WTC11 (cell line): Measurements from ENCODE around the gene ERC1.

Experiments
- CREB1 ChIP-seq: sonication (generic); formaldehyde crosslinking; IDR thresholded peaks from 2 replicates; pipeline ENCODE4 v1.8.0; 2023; ENCODE audit warnings: mild to moderate bottlenecking, missing genetic modification reagents
- CREM ChIP-seq: sonication (generic); formaldehyde crosslinking; IDR thresholded peaks from 2 replicates; pipeline ENCODE4 v1.8.1; 2022; ENCODE audit warnings: mild to moderate bottlenecking, missing genetic modification reagents, moderate library complexity
- ESRRA ChIP-seq: sonication (generic); formaldehyde crosslinking; IDR thresholded peaks from 2 replicates; pipeline ENCODE4 v1.8.1; 2022; ENCODE audit warnings: mild to moderate bottlenecking, missing genetic modification reagents, borderline replicate concordance
- ETV6 ChIP-seq: sonication (generic); formaldehyde crosslinking; IDR thresholded peaks from 2 replicates; pipeline ENCODE4 v1.8.1; 2022; ENCODE audit warnings: mild to moderate bottlenecking, missing genetic modification reagents
- IRF2 ChIP-seq: sonication (generic); formaldehyde crosslinking; IDR thresholded peaks from 2 replicates; pipeline ENCODE4 v1.8.0; 2022; ENCODE audit warnings: low read depth, missing genetic modification reagents, borderline replicate concordance
- TEAD1 ChIP-seq: sonication (generic); formaldehyde crosslinking; IDR thresholded peaks from 2 replicates; pipeline ENCODE4 v1.8.0; 2022; ENCODE audit warnings: mild to moderate bottlenecking, missing genetic modification reagents
- TF ChIP-seq, protein P1 (sequence below): fragments of 200-600 bp; IDR thresholded peaks from 2 replicates; pipeline ENCODE4 v1.8.0; 2022; ENCODE audit warnings: antibody characterized with exemption
- TF ChIP-seq, protein P2 (sequence below): sonication (generic); formaldehyde crosslinking; IDR thresholded peaks from 2 replicates; pipeline ENCODE4 v1.8.0; 2022; ENCODE audit warnings: mild to moderate bottlenecking, missing genetic modification reagents
- TF ChIP-seq, protein P3 (sequence below): sonication (generic); formaldehyde crosslinking; IDR thresholded peaks from 2 replicates; pipeline ENCODE4 v1.8.1; 2023; ENCODE audit warnings: mild to moderate bottlenecking, missing genetic modification reagents, borderline replicate concordance
- TF ChIP-seq, protein P4 (sequence below): sonication (generic); formaldehyde crosslinking; IDR thresholded peaks from 2 replicates; pipeline ENCODE4 v1.8.0; 2022; ENCODE audit warnings: mild to moderate bottlenecking, missing genetic modification reagents
- TF ChIP-seq, protein P5 (sequence below): sonication (generic); formaldehyde crosslinking; conservative IDR thresholded peaks from 2 replicates; pipeline ENCODE4 v1.8.1; 2022; ENCODE audit warnings: mild to moderate bottlenecking, missing genetic modification reagents
- TF ChIP-seq, protein P6 (sequence below): sonication (generic); formaldehyde crosslinking; IDR thresholded peaks from 2 replicates; pipeline ENCODE4 v1.8.1; 2023; ENCODE audit warnings: mild to moderate bottlenecking, missing genetic modification reagents, moderate library complexity

DNA sequence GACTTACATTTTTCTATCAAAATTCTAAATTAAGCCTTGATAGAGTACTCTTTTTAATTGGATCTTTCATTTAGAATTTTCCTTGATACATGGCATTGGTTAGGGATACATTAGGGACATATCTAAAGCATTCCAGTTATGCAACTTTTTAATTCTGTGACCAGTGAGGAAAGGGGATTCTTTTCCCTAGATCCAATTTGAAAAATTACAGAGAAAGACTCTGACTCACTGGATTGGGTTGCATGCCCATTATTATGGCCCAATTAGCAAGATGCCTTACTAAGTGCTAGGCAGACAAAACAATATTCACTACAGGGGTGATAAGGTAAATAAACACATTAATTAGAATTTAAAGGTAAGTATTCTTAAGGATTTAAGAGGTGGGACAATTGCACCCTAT lies 36.3 kb upstream of the ERC1 start:
- TF ChIP-seq, protein P1, sequence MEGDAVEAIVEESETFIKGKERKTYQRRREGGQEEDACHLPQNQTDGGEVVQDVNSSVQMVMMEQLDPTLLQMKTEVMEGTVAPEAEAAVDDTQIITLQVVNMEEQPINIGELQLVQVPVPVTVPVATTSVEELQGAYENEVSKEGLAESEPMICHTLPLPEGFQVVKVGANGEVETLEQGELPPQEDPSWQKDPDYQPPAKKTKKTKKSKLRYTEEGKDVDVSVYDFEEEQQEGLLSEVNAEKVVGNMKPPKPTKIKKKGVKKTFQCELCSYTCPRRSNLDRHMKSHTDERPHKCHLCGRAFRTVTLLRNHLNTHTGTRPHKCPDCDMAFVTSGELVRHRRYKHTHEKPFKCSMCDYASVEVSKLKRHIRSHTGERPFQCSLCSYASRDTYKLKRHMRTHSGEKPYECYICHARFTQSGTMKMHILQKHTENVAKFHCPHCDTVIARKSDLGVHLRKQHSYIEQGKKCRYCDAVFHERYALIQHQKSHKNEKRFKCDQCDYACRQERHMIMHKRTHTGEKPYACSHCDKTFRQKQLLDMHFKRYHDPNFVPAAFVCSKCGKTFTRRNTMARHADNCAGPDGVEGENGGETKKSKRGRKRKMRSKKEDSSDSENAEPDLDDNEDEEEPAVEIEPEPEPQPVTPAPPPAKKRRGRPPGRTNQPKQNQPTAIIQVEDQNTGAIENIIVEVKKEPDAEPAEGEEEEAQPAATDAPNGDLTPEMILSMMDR: no peak
- no peak for TF ChIP-seq CREB1 (CRISPR knock-in tag)
- TF ChIP-seq TEAD1: no peak
- no peak for TF ChIP-seq IRF2 (CRISPR knock-in tag)
- TF ChIP-seq, protein P2, sequence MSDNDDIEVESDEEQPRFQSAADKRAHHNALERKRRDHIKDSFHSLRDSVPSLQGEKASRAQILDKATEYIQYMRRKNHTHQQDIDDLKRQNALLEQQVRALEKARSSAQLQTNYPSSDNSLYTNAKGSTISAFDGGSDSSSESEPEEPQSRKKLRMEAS (CRISPR knock-in tag): no peak
- TF ChIP-seq, protein P3, sequence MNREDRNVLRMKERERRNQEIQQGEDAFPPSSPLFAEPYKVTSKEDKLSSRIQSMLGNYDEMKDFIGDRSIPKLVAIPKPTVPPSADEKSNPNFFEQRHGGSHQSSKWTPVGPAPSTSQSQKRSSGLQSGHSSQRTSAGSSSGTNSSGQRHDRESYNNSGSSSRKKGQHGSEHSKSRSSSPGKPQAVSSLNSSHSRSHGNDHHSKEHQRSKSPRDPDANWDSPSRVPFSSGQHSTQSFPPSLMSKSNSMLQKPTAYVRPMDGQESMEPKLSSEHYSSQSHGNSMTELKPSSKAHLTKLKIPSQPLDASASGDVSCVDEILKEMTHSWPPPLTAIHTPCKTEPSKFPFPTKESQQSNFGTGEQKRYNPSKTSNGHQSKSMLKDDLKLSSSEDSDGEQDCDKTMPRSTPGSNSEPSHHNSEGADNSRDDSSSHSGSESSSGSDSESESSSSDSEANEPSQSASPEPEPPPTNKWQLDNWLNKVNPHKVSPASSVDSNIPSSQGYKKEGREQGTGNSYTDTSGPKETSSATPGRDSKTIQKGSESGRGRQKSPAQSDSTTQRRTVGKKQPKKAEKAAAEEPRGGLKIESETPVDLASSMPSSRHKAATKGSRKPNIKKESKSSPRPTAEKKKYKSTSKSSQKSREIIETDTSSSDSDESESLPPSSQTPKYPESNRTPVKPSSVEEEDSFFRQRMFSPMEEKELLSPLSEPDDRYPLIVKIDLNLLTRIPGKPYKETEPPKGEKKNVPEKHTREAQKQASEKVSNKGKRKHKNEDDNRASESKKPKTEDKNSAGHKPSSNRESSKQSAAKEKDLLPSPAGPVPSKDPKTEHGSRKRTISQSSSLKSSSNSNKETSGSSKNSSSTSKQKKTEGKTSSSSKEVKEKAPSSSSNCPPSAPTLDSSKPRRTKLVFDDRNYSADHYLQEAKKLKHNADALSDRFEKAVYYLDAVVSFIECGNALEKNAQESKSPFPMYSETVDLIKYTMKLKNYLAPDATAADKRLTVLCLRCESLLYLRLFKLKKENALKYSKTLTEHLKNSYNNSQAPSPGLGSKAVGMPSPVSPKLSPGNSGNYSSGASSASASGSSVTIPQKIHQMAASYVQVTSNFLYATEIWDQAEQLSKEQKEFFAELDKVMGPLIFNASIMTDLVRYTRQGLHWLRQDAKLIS (CRISPR knock-in tag): no peak
- TF ChIP-seq, protein P4, sequence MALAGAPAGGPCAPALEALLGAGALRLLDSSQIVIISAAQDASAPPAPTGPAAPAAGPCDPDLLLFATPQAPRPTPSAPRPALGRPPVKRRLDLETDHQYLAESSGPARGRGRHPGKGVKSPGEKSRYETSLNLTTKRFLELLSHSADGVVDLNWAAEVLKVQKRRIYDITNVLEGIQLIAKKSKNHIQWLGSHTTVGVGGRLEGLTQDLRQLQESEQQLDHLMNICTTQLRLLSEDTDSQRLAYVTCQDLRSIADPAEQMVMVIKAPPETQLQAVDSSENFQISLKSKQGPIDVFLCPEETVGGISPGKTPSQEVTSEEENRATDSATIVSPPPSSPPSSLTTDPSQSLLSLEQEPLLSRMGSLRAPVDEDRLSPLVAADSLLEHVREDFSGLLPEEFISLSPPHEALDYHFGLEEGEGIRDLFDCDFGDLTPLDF (CRISPR knock-in tag): no peak
- TF ChIP-seq, protein P5, sequence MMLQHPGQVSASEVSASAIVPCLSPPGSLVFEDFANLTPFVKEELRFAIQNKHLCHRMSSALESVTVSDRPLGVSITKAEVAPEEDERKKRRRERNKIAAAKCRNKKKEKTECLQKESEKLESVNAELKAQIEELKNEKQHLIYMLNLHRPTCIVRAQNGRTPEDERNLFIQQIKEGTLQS (CRISPR knock-in tag): no peak
- TF ChIP-seq, protein P6, sequence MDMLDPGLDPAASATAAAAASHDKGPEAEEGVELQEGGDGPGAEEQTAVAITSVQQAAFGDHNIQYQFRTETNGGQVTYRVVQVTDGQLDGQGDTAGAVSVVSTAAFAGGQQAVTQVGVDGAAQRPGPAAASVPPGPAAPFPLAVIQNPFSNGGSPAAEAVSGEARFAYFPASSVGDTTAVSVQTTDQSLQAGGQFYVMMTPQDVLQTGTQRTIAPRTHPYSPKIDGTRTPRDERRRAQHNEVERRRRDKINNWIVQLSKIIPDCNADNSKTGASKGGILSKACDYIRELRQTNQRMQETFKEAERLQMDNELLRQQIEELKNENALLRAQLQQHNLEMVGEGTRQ (CRISPR knock-in tag): no peak
- TF ChIP-seq ETV6 (CRISPR knock-in tag): no peak
- TF ChIP-seq CREM (CRISPR knock-in tag): no peak
- TF ChIP-seq ESRRA (CRISPR knock-in tag): no peak
